Stimulated activated CD8-positive, alpha-beta memory T cell treated with anti-CD3 and anti-CD28 coated beads, Interleukin-2, amount 100 ng/mL, for 48 hours (primary cell): ENCODE measurements around the gene STARD8.
A peak's percentile ranks its signal among the peaks of the same experiment; 100 is the strongest.
"Not testable (repeated sequence)": the region's sequence is repeated elsewhere in the genome, so short reads cannot be mapped to it uniquely, and the experiment has no call there.

Experiments
- DNase-seq, 2 donors: peaks; one replicate each; pipeline ENCODE4 v3.0.0-alpha.2; 2020; ENCODE audit warnings: low read depth in 2 of 2

STARD8 gene

DNA sequence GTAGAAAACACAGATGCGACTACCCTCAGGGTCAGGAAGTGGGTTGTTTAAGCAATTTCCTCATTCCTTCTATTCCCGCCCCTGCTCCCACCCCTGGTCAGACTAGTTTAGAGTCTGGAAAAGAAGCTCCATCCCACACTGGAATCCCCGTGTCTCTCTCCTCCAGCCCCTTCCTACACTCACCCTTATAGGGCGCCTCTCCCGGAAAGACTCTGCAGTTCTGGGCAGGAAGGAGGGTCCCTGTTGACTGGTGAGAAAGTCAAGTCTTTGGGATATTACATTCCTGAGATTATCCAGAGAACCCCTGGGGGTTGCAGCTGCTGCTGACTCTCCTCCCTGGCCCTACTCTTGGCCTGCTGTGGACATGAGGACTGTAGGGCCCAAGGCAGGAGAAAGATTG, 11.9 kb downstream of the STARD8 start:
- DNase-seq: no peak

DNA sequence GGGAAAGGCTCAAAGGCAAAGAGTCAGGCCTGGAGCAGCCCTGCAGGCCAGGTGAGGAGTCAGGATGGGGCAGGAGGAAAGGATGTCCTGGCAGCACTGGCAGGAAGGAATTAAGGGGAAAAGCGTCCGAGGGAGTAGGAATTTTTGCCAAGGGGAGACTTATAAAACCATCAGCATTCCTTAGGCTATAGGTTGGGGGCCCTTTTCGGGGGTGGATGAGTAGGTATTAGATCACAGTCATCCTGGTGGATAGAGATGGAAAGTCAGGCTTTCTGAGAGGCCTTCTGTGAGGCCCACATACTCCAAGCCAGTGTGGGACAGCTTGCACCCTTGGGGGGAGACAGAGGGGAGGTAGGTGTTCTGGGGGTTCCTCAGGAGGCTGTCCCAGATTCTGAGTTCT, 12.3 kb downstream of the STARD8 start:
- no peak for DNase-seq

GRCh38 chrX:68660746-68661145, 13.3 kb downstream of the STARD8 start:
- DNase-seq: no peak

DNA sequence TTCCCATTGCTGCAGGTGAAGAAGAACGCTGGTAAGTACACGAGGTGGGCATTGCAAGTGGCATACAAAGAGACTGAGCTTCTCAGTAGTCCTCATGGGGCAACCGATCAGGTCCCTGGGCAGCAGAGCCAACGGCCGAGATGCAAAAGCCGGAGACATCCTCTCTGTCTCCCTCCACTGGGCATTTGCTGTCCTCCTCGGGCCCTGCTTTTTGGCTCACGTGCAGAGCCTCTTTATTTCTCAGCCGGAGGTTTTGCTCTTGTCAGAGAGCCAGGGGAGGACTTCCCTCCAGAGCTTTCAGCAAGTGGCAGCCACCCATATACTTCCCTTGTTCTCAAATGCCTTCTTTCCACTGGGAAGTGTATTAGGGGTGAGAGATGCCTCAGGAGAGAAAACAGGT, 18.0 kb downstream of the STARD8 start:
- no peak for DNase-seq

DNA sequence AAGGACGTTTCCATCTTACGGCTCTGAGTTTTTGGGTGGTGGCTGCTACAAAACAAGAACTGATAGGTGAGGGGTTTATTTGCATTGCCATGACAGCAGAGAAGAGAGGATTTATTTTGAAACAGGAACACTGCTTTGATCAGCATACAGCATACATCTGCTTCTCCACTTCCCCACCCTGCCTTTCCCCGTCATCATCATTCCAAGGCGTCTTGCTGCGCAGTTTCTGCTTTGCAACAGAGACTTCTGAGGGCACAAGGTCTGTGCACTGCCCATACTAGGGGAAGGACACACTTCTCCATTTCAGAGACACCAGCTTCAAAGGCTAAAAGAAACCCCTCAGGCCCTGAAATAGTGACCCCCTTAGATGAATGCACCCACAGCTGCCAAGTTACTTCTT, 19.1 kb downstream of the STARD8 start:
- no peak for DNase-seq

DNA sequence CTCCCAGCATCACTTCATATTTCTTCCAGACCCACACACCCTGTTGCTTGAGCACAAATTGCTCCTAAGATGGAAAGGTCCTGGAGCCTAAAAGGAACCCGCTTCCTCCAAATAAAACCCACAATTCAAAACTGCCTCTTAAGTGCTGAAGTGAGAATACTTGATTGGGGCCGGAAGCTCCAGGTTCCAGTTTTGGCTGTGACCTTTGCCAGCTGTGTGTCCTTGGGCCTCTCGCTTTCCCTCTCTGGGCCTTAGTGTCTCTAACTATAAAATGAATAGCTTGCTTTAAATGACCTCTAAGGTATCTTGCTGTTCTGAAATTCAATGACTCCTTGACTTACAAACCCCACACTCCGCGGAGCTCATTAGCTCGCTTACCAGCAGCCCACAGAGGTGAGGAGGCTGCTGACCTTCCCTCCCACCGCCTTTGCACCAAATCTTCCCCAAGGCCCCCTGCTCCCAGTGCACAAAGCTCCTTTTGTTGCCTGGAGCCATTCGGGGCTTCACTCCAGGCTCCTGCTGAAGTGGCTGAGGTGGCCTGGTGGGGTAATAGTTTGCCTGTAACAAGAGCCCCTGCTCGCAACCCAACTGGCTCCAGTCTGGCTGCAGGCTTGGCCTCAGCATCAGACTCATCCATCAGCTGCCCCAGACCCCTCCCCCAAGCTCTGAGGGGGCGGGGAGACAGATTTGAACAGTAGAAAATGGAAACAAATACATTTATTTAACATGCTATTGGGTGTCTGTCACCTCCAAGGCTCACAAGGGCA, 21.8 kb downstream of the STARD8 start:
- DNase-seq: no peak

DNA sequence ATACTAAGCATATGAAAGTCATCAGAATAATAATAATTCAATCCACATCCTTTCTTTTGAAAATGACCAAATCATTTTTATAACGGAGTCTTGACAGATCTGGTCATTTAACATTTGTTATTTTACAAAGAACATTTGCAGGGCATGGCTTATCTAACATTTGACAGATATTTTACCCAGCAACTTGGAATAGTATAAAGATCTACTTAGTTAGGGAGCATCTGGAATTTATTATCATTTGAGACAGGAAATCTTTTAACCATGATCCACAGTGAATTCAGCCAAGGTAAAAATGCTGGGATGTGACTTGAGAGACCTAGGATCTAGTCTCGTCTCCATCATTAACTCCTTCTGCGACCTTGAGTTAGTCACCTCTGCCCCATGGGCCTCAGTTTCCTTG, 22.4 kb downstream of the STARD8 start:
- DNase-seq: no peak

- no peak for DNase-seq
Measured at GRCh38 chrX:68671221-68671620, 23.8 kb downstream of the STARD8 start.

- no peak for DNase-seq
Measured at GRCh38 chrX:68672581-68673318, 25.3 kb downstream of the STARD8 start.

DNA sequence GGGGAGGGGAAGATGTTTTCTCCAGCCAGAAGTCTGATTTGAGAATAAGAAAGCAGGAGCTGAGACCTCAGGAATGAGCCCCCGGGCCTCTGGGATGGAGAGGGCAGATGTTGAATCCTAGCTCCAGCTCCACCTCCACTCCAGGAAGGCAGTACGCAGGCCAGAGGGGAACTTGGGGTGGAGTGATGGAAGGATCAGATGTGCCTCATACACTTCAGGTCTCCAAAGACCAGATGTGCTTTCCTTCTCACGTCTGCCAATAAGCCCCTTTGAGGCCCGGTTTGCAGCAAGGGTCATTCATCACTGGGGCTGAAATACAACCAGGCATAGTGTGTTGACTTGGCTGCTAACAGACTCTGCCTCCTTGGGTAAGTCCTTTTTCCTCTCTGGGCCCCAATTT, 28.1 kb downstream of the STARD8 start:
- DNase-seq: no peak

DNA sequence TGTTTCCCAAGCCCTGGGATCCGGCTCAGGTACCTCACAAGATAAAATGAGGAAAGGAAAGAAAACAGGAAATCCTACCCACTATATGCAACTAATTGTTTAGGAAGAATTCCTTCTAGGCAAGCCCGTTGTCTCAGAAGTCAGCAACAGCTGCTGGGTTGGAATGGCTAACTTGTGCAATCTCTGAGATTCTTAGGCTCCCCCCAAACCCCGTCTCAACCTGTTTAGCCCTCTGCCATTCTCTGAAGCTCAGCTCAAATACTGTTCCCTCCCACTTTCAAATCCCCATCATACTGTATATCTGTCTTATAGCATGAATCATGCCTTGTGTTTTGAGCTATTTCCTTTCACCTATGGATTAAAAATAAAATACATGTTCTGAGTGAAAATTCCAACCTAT, 28.9 kb downstream of the STARD8 start:
- DNase-seq: no peak

GRCh38 chrX:68677998-68678397, 30.5 kb downstream of the STARD8 start:
- no peak for DNase-seq

GRCh38 chrX:68681443-68681941, 34.0 kb downstream of the STARD8 start:
- DNase-seq: no peak

GRCh38 chrX:68682790-68683189, 35.3 kb downstream of the STARD8 start:
- no peak for DNase-seq

DNA sequence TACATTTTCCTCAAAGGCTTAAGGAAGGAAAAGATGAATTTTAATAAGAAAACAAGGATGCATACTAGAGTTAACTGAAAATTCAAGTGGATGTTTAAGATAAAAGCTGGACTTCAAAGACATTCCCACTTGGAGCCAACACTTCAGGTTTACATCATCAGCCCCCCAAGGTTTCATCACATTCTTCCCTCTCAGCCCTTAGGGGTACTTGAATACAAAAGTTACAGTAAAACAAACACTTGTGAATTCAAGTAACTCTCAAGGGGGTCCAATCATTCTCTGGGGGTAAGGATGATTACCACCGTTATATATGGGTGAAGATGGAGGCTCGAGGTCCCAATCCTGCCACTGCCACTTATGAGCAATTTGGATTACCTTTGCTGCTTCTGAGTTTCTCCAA, 36.1 kb downstream of the STARD8 start:
- DNase-seq: no peak

- peak in 1 of 2 donors; percentile 0 for DNase-seq
Measured at GRCh38 chrX:68684291-68684918, 36.9 kb downstream of the STARD8 start.

GRCh38 chrX:68684919-68685304, 37.4 kb downstream of the STARD8 start:
- DNase-seq: no peak

- DNase-seq: no peak
Measured at GRCh38 chrX:68685685-68686084, 38.2 kb downstream of the STARD8 start.

GRCh38 chrX:68686097-68686977, 38.9 kb downstream of the STARD8 start:
- DNase-seq: peak in 1 of 2 donors; percentile 2

DNA sequence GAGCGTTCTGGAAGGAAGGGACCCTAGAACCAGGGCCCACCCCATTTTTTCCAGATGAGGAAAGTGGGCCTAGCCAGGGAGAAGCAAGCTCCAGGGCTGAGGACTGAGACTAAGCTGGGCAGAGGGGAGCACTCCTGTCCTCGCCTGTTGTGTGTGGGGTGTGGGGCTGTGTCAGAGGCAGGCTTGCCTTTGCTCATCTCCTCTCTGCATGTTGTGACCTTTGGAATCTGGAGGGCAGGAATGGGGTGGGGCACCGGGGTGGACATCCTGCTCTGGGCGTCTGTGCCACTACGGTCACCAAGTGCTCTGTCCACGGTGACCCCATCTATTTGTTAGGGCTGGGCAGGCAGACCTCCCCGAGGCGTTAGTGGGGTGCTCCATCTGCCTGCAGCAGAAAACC, 41.5 kb downstream of the STARD8 start:
- DNase-seq: not testable (repeated sequence)

- no peak for DNase-seq
Measured at GRCh38 chrX:68690936-68691501, 43.6 kb downstream of the STARD8 start.
